ENCODE measurements around the gene CD84. TPM values are rescaled to one million over a fixed set of nuclear protein-coding genes. Genes with fewer than 3 reads are reported as not detected.
"Not testable (repeated sequence)": the region's sequence is repeated elsewhere in the genome, so short reads cannot be mapped to it uniquely, and the experiment has no call there.

The CD84 gene
- total RNA-seq, 3 donors from 2014 or later: 7.0 to 14.7 (median 7.7) TPM

DNA sequence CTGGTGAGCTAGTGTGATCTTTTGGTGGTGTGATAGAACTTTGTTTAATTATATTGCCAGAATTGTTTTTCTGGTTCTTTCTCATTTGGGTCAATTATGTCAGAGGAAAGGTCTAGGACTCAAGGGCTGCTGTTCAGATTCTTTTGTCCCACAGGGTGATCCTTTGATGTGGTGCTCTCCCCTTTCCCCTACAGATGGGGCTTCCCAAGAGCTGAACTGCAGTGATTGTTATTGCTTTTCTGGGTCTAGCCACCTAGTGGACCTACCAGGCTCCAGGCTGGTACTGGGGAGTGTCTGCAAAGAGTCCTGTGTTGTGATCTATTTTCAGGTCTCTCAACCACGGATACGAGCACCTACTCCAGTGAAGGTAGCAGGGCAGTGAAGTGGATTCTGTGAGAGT is 25.9 kb upstream of the CD84 start:
- Mint-ChIP-seq H3K36me3 (ENCODE audit: insufficient read depth) (peaks cover 39% of the 10 kb centered on the region), H3K4me3 (no peak overlapping the region), H3K9me3 (peaks cover 26% of the 10 kb centered on the region), H3K27me3 (ENCODE audit: low read depth) (no peaks in the 10 kb centered on the region), H3K4me1 (ENCODE audit: low read depth) (peaks cover 42% of the 10 kb centered on the region)
- ATAC-seq (no peak), DNase-seq (no peak)

- Mint-ChIP-seq H3K9me3 (peaks cover 18% of the 10 kb centered on the region), H3K27me3 (ENCODE audit: low read depth) (no peaks in the 10 kb centered on the region), H3K36me3 (ENCODE audit: insufficient read depth) (peaks cover 14% of the 10 kb centered on the region), H3K4me1 (ENCODE audit: low read depth) (no peaks in the 10 kb centered on the region), H3K4me3 (no peak overlapping the region)
- ATAC-seq (no peak), DNase-seq (no peak)
Measured at GRCh38 chr1:160597705-160598104, 18.4 kb upstream of the CD84 start.

DNA sequence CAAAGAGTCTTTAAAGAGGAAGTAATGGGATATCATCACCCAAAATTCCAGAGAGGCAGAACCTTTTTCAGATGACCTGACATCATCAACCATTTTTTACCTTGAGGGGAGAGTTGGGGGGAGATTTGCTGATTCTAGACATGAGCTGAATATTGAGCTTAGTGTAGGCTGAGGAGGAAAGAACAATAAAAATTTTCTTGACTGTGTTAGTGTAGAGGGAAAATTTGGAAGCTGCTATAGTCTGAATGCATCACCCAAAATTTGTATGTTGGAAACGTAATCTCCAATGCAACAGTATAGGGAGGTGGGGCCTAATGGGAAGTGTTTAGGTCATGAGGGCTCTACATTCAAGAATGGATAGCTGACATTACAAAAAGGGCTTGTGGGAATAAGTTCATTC is 17.8 kb upstream of the CD84 start:
- Mint-ChIP-seq H3K9me3 (peaks cover 21% of the 10 kb centered on the region), H3K4me3 (no peak overlapping the region), H3K36me3 (ENCODE audit: insufficient read depth) (peaks cover 16% of the 10 kb centered on the region), H3K4me1 (ENCODE audit: low read depth) (no peaks in the 10 kb centered on the region), H3K27me3 (ENCODE audit: low read depth) (no peaks in the 10 kb centered on the region)
- ATAC-seq: no peak
- no peak for DNase-seq

DNA sequence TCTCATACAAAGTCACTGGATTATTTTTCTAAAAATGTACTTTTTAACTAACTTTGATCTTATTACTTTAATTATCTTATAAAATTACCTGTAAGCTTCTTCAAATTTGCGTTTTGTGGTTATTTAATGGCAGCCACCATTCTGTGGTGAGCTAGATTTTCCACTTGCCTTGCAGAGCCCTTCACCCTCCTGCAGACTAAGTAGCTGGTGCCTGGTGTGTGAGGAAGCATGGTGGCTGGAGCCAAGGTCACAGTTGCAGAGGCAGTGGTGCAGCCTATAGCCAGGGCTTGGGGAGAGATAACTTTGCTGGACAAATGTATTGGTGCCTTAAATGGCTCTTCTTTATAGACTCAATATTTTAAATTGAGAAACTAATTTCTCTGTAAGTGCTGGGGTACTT is 11.2 kb upstream of the CD84 start:
- Mint-ChIP-seq H3K36me3 (ENCODE audit: insufficient read depth) (peaks cover 9% of the 10 kb centered on the region), H3K9me3 (peaks cover 10% of the 10 kb centered on the region), H3K4me3 (no peak overlapping the region), H3K4me1 (ENCODE audit: low read depth) (peaks cover 9% of the 10 kb centered on the region), H3K27me3 (ENCODE audit: low read depth) (no peaks in the 10 kb centered on the region)
- ATAC-seq (no peak), DNase-seq (no peak)

DNA sequence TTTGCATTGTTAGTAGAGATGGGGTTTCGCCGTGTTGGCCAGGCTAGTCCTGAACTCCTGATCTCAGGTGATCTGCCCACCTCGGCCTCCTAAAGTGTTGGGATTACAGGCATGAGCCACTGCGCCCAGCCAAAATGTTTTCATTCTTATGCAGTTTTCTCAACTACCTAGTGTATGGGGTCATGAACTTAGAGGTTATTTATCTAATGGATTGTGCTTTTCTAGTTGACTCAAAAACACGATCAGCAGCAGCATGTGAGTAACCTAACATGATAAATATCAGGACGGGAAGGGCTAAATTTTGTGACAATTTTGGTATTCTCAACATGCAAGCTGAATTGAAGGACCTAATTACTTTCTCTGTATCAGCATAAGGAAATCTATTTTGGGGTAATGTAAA is 9.2 kb upstream of the CD84 start:
- no peak for ATAC-seq
- Mint-ChIP-seq H3K36me3 (ENCODE audit: insufficient read depth) (peaks cover 4% of the 10 kb centered on the region), H3K4me1 (ENCODE audit: low read depth) (peaks cover 25% of the 10 kb centered on the region), H3K27me3 (ENCODE audit: low read depth) (no peaks in the 10 kb centered on the region), H3K4me3 (no peak overlapping the region), H3K9me3 (peaks cover 6% of the 10 kb centered on the region)
- DNase-seq: no peak

GRCh38 chr1:160584784-160585183 is 5.5 kb upstream of the CD84 start:
- ATAC-seq: no peak
- H3K4me1 Mint-ChIP-seq (ENCODE audit: low read depth): peaks cover 45% of the 10 kb centered on the region
- no peak overlapping the region for H3K4me3 Mint-ChIP-seq
- no peaks in the 10 kb centered on the region for H3K36me3 Mint-ChIP-seq (ENCODE audit: insufficient read depth)
- H3K27me3 Mint-ChIP-seq (ENCODE audit: low read depth): no peaks in the 10 kb centered on the region
- H3K9me3 Mint-ChIP-seq: peaks cover 9% of the 10 kb centered on the region
- no peak for DNase-seq

DNA sequence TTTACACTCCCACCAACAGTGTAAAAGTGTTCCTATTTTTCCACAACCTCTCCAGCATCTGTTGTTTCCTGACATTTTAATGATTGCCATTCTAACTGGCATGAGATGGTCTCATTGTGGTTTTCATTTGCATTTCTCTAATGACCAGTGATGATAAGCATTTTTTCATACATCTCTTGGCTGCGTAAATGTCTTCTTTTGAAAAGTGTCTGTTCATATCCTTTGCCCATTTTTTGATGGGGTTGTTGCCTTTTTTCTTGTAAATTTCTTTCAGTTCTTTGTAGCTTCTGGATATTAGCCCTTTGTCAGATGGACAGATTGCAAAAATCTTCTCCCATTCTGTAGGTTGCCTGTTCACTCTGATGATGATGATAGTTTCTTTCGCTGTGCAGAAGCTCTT is 3.7 kb upstream of the CD84 start:
- not testable (repeated sequence) for H3K4me3 Mint-ChIP-seq; H3K27me3 Mint-ChIP-seq (ENCODE audit: low read depth); H3K9me3 Mint-ChIP-seq; H3K36me3 Mint-ChIP-seq (ENCODE audit: insufficient read depth); ATAC-seq; DNase-seq
- peaks cover 62% of the 10 kb centered on the region for H3K4me1 Mint-ChIP-seq (ENCODE audit: low read depth)

- no peaks in the 10 kb centered on the region for H3K36me3 Mint-ChIP-seq (ENCODE audit: insufficient read depth)
- H3K4me3 Mint-ChIP-seq: no peak overlapping the region
- no peaks in the 10 kb centered on the region for H3K27me3 Mint-ChIP-seq (ENCODE audit: low read depth)
- peaks cover 70% of the 10 kb centered on the region for H3K4me1 Mint-ChIP-seq (ENCODE audit: low read depth)
- no peak for DNase-seq
- peaks cover 9% of the 10 kb centered on the region for H3K9me3 Mint-ChIP-seq
- ATAC-seq: no peak
Measured at GRCh38 chr1:160581961-160582360, 2.7 kb upstream of the CD84 start.

DNA sequence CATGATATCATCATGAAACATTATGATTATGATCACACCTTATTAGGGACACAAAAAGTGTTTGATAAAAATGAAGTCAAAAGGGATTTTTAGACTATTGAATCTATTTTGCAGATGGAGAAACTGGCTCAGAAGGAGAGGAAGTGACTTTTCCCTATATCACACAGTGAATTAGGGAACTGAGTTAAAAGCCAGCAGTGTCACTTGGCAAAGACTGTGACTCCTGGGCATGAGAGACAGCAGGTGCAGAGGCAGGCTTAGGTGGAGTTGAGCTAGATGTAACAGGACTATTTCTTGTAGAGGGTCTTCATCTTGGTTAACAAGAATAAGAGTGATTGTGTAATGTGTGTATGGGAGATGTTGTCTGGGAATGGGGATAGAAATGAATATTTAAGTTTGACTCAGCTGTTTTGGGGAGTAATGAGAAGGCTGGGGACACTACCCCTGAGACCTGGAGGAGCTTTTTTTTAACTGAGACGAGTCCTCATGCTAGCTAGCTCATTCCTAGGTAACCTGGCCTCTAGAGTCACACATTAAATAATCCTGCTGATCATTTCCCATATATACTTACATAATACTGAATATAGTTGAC is 1.0 kb upstream of the CD84 start:
- ATAC-seq: no peak
- no peaks in the 10 kb centered on the region for H3K27me3 Mint-ChIP-seq (ENCODE audit: low read depth)
- peaks cover 9% of the 10 kb centered on the region for H3K9me3 Mint-ChIP-seq
- no peak for DNase-seq
- peak overlapping the region; percentile 50 for H3K4me3 Mint-ChIP-seq
- H3K4me1 Mint-ChIP-seq (ENCODE audit: low read depth): peaks cover 81% of the 10 kb centered on the region
- H3K36me3 Mint-ChIP-seq (ENCODE audit: insufficient read depth): no peaks in the 10 kb centered on the region

DNA sequence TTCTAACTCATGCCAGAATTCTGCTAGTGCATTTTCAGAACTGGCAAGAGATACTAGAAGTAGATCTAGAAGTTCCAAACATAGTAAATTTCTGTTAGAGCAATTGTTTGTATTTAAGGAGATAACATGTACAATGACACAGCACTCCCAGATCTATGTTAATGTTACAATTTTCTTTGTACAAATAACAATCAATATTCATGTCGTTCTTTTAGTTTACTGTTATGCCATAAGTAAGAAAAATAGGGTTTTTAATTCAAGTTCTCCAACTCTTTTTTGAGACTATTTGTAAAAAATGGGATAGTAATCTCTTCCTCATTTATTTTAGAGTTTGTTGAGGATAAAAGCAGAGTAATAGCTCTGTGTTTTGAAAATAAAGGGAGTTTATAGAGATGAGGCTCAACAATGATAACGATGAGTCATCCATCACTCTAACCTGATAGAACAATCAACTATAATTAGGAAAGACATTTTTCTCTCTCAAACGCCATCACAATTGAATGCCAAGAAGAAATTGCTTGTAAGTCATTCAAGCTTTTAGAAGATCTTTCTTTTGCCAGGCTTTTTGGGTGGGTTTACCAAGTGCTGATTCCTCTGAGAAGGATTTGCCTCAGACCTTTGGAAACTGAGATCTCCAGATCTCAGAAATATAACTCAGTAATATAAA is 638 bp downstream of the CD84 start:
- DNase-seq: no peak
- no peak for ATAC-seq
- Mint-ChIP-seq H3K4me3 (peak overlapping the region; percentile 81), H3K27me3 (ENCODE audit: low read depth) (no peaks in the 10 kb centered on the region), H3K36me3 (ENCODE audit: insufficient read depth) (no peaks in the 10 kb centered on the region), H3K4me1 (ENCODE audit: low read depth) (peaks cover 83% of the 10 kb centered on the region), H3K9me3 (peaks cover 6% of the 10 kb centered on the region)

GRCh38 chr1:160578175-160578524 is 1.1 kb downstream of the CD84 start:
- DNase-seq: no peak
- ATAC-seq: no peak
- Mint-ChIP-seq H3K4me3 (peak overlapping the region; percentile 81), H3K36me3 (ENCODE audit: insufficient read depth) (no peaks in the 10 kb centered on the region), H3K9me3 (peaks cover 3% of the 10 kb centered on the region), H3K27me3 (ENCODE audit: low read depth) (no peaks in the 10 kb centered on the region), H3K4me1 (ENCODE audit: low read depth) (peaks cover 87% of the 10 kb centered on the region)

DNA sequence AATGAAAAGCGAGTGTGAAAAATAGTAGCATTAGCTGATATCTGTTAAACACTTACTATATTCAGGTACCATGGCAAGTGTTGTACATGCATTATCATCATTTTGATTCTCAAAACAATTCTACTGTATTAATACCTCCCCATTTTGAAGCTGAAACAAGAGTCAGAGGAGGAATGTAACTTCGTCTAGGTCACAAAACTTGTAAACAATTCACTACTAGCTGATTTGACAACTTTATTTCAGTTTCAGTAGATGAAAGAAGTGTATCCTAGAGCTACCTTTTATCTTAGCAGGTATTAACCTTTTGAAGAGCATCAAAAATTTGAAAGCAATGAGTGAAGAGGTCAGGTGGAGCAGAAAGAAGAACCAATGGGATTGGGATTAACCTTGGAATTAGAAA is 1.6 kb downstream of the CD84 start:
- Mint-ChIP-seq H3K4me3 (peak overlapping the region; percentile 81), H3K36me3 (ENCODE audit: insufficient read depth) (no peaks in the 10 kb centered on the region), H3K9me3 (no peaks in the 10 kb centered on the region), H3K4me1 (ENCODE audit: low read depth) (peaks cover 91% of the 10 kb centered on the region), H3K27me3 (ENCODE audit: low read depth) (no peaks in the 10 kb centered on the region)
- ATAC-seq: no peak
- no peak for DNase-seq

- peak overlapping the region; percentile 81 for H3K4me3 Mint-ChIP-seq
- no peaks in the 10 kb centered on the region for H3K27me3 Mint-ChIP-seq (ENCODE audit: low read depth)
- no peaks in the 10 kb centered on the region for H3K9me3 Mint-ChIP-seq
- peaks cover 3% of the 10 kb centered on the region for H3K36me3 Mint-ChIP-seq (ENCODE audit: insufficient read depth)
- ATAC-seq (peak; percentile 18 to 39), DNase-seq (no peak)
- H3K4me1 Mint-ChIP-seq (ENCODE audit: low read depth): peaks cover 94% of the 10 kb centered on the region
Measured at GRCh38 chr1:160576884-160577283, 2.4 kb downstream of the CD84 start.

GRCh38 chr1:160576390-160576789 is 2.9 kb downstream of the CD84 start:
- DNase-seq: peak; percentile 53
- peaks cover 94% of the 10 kb centered on the region for H3K4me1 Mint-ChIP-seq (ENCODE audit: low read depth)
- no peaks in the 10 kb centered on the region for H3K9me3 Mint-ChIP-seq
- peaks cover 5% of the 10 kb centered on the region for H3K36me3 Mint-ChIP-seq (ENCODE audit: insufficient read depth)
- peak overlapping the region; percentile 81 for H3K4me3 Mint-ChIP-seq
- no peaks in the 10 kb centered on the region for H3K27me3 Mint-ChIP-seq (ENCODE audit: low read depth)
- peak; percentile 72 to 79 for ATAC-seq

DNA sequence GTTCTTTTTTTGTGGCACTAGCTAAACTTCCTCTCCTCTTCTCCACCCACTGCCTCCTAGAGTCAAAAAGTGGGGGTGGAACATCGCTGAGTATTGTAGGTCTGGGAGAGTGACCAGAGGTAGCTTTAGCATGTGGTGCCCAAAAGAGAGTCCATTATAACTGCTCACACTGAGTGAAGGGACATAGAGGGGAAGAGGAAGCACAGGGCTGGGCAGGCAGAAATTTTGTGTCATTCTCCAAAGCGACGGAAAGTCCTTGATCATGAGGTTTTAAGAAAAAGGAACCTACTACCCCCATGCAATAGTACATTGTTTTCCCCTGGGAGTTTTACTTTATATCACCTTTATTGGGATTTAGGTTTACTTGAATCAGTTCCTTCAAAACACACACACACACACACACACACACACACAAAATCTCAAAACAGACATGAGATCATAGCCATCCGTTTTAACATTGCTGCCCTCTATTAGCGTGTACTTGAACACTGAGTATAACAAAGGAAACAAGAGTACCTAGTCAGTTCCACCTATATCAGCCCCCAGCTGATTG is 4.1 kb downstream of the CD84 start:
- H3K27me3 Mint-ChIP-seq (ENCODE audit: low read depth): no peaks in the 10 kb centered on the region
- peaks cover 6% of the 10 kb centered on the region for H3K36me3 Mint-ChIP-seq (ENCODE audit: insufficient read depth)
- peaks cover 93% of the 10 kb centered on the region for H3K4me1 Mint-ChIP-seq (ENCODE audit: low read depth)
- H3K4me3 Mint-ChIP-seq: peak overlapping the region; percentile 70
- ATAC-seq (peak; percentile 23 to 31), DNase-seq (no peak)
- no peaks in the 10 kb centered on the region for H3K9me3 Mint-ChIP-seq
